MCF 10A (cell line): Measurements from ENCODE around the gene AJUBA. TPM values are rescaled to one million over a fixed set of nuclear protein-coding genes. Genes with fewer than 3 reads are reported as not detected.

Source experiments
- BruUV-seq: library from RNA; stranded (reverse); fragments of 400-500 nt; replicated peaks from 2 replicates; lab custom pipeline; 2021; lab: Mats Ljungman, UMichigan
- CTCF ChIA-PET: fragments of 300-600 bp; sonication (Branson Sonifier 250); formaldehyde crosslinking; extraction: SDS; loops from one replicate; lab custom pipeline; 2021; ENCODE audit warnings: antibody characterized with exemption, inconsistent platforms; lab: Yijun Ruan, JAX
- POLR2A ChIA-PET: fragments of 300-600, 350-650 bp; sonication (Branson Sonifier 250); formaldehyde crosslinking; extraction: SDS; loops from one replicate; lab custom pipeline; 2020; ENCODE audit warnings: antibody characterized with exemption, inconsistent platforms; lab: Yijun Ruan, JAX
- DNase-seq: peaks from one replicate; pipeline ENCODE4 v3.0.0-alpha.2; 2018; ENCODE audit not compliant: unreplicated experiment
- H3K27ac Mint-ChIP-seq: one replicate; pipeline ENCODE4 v1.8.0; 2022; ENCODE audit warnings: mild to moderate bottlenecking, low read depth, mixed read lengths; ENCODE audit not compliant: unreplicated experiment
- H3K27me3 Mint-ChIP-seq: one replicate; pipeline ENCODE4 v1.8.0; 2022; ENCODE audit warnings: mixed read lengths; ENCODE audit not compliant: insufficient read depth, unreplicated experiment
- H3K36me3 Mint-ChIP-seq: one replicate; pipeline ENCODE4 v1.8.0; 2022; ENCODE audit warnings: mild to moderate bottlenecking, moderate library complexity, mixed read lengths; ENCODE audit not compliant: insufficient read depth, unreplicated experiment
- H3K4me1 Mint-ChIP-seq: one replicate; pipeline ENCODE4 v1.8.0; 2022; ENCODE audit warnings: mixed read lengths; ENCODE audit not compliant: insufficient read depth, unreplicated experiment
- H3K4me3 Mint-ChIP-seq: one replicate; pipeline ENCODE4 v1.8.0; 2022; ENCODE audit warnings: mild to moderate bottlenecking, moderate library complexity, mixed read lengths; ENCODE audit not compliant: unreplicated experiment
- H3K9me3 Mint-ChIP-seq: one replicate; pipeline ENCODE4 v1.8.0; 2022; ENCODE audit warnings: mixed read lengths; ENCODE audit not compliant: unreplicated experiment
- intact Hi-C: fragments of 100-400 bp; cut with micrococcal nuclease; formaldehyde crosslinking; loops from 2 replicates; pipeline ENCODE4 v1.14.1; 2022
- total RNA-seq: library from RNA; stranded (reverse); gene quantifications from 2 replicates; pipeline ENCODE4 v1.2.3, GENCODE V29; 2022
- TF ChIP-seq, protein P1 (sequence below): fragments of 200-600 bp; IDR thresholded peaks from one replicate; pipeline ENCODE4 v1.8.0; 2022; ENCODE audit warnings: antibody characterized with exemption, mild to moderate bottlenecking; ENCODE audit not compliant: unreplicated experiment

Gene AJUBA
- total RNA-seq, 1 experiment from 2014 or later: 138 TPM

DNA sequence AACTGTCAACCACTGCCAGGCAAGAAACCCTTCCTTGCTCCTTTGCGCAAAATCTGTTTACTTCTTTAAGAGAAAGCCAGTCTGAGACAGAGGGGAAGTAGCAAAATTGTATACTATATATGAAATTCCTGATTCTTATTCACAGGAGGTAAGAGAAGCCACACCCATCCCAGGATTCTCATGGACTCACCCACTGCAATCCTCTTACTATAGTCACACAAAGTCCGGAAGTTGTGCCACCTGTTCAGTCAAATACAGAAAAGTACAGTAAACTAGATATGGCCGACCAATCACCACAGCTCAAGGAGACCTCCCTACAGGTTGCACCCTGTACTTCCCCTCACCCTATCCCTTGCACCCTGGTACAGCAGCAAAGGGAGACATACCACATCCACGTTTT lies 56.0 kb downstream of the AJUBA start:
- no peaks in the 10 kb centered on the region for H3K9me3 Mint-ChIP-seq
- intact Hi-C loops: no loop called here
- no peaks in the 10 kb centered on the region for H3K27me3 Mint-ChIP-seq
- POLR2A ChIA-PET: interaction anchor here (0.6 to 2.6 kb wide), 8 partner anchors 11 to 87 kb away, joined by 3 to 10 read pairs (median 4); partner anchors contain the start of gene AJUBA
- TF ChIP-seq, protein P1, sequence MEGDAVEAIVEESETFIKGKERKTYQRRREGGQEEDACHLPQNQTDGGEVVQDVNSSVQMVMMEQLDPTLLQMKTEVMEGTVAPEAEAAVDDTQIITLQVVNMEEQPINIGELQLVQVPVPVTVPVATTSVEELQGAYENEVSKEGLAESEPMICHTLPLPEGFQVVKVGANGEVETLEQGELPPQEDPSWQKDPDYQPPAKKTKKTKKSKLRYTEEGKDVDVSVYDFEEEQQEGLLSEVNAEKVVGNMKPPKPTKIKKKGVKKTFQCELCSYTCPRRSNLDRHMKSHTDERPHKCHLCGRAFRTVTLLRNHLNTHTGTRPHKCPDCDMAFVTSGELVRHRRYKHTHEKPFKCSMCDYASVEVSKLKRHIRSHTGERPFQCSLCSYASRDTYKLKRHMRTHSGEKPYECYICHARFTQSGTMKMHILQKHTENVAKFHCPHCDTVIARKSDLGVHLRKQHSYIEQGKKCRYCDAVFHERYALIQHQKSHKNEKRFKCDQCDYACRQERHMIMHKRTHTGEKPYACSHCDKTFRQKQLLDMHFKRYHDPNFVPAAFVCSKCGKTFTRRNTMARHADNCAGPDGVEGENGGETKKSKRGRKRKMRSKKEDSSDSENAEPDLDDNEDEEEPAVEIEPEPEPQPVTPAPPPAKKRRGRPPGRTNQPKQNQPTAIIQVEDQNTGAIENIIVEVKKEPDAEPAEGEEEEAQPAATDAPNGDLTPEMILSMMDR: no peak
- CTCF ChIA-PET: interaction anchor here (0.7 to 1.1 kb wide), 2 partner anchors 26 to 73 kb away, joined by 3 to 4 read pairs; no protein-coding TSS in a partner anchor
- H3K4me1 Mint-ChIP-seq: peaks cover 30% of the 10 kb centered on the region
- peak; percentile 52 for DNase-seq
- H3K36me3 Mint-ChIP-seq: peaks cover 67% of the 10 kb centered on the region
- H3K4me3 Mint-ChIP-seq: no peak overlapping the region
- no TSS peak for BruUV-seq
- H3K27ac Mint-ChIP-seq: peak overlapping the region; percentile 53

DNA sequence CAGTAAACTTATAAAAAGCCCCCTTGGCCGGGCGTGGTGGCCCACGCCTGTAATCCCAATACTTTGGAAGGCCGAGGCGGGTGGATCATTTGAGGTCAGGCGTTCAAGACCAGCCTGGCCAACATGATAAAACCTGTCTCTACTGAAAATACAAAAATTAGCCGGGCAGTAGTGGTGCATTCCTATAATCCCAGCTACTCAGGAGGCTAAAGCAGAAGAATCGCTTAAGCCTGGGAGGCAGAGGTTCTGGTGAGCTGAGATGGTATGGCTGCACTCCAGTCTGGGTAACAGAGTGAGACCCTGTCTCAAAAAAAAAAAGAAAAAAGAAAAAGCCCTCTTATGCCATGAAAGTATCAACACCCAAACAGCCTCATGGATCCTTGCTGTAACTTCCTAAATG lies 56.8 kb downstream of the AJUBA start:
- POLR2A ChIA-PET: interaction anchor here (0.6 to 1.9 kb wide), 5 partner anchors 53 to 86 kb away, joined by 3 to 7 read pairs (median 4); partner anchors contain the start of gene AJUBA
- no peaks in the 10 kb centered on the region for H3K27me3 Mint-ChIP-seq
- DNase-seq: no peak
- CTCF ChIA-PET: interaction anchor here (0.7 to 1.1 kb wide), 2 partner anchors 26 to 72 kb away, joined by 3 to 4 read pairs; no protein-coding TSS in a partner anchor
- TF ChIP-seq, protein P1: no peak
- H3K27ac Mint-ChIP-seq: peak overlapping the region; percentile 53
- H3K4me1 Mint-ChIP-seq: peaks cover 34% of the 10 kb centered on the region
- intact Hi-C loops: no loop called here
- peaks cover 75% of the 10 kb centered on the region for H3K36me3 Mint-ChIP-seq
- no TSS peak for BruUV-seq
- H3K4me3 Mint-ChIP-seq: no peak overlapping the region
- no peaks in the 10 kb centered on the region for H3K9me3 Mint-ChIP-seq

DNA sequence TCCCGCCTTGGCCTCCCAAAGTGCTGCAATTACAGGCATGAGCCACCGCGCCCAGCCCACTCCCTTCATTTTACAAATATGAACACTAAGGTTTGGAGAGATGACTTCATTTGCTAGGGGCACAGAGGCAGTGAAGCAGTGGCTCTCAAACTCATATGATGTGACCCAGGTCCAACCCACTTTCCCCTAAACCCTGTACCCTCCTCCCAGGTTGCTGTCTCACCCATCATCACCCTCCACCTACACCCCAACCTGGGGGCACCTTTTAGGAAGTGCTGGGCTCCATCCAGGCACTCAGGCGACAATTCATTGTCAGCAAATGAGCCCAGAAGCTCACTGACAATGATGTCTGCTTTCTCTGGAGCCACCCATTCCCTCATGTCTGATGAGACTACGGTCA lies 58.6 kb downstream of the AJUBA start:
- TF ChIP-seq, protein P1: no peak
- Mint-ChIP-seq H3K36me3 (peaks cover 92% of the 10 kb centered on the region), H3K27me3 (no peaks in the 10 kb centered on the region), H3K27ac (no peak overlapping the region), H3K4me3 (no peak overlapping the region), H3K9me3 (no peaks in the 10 kb centered on the region), H3K4me1 (peaks cover 39% of the 10 kb centered on the region)
- BruUV-seq: no TSS peak
- no peak for DNase-seq
- ChIA-PET POLR2A (no interaction called here), CTCF (interaction anchor here (0.6 to 1.1 kb wide), 3 partner anchors 37 to 64 kb away, joined by 3 to 4 read pairs (median 4); no protein-coding TSS in a partner anchor)
- intact Hi-C loops: no loop called here

DNA sequence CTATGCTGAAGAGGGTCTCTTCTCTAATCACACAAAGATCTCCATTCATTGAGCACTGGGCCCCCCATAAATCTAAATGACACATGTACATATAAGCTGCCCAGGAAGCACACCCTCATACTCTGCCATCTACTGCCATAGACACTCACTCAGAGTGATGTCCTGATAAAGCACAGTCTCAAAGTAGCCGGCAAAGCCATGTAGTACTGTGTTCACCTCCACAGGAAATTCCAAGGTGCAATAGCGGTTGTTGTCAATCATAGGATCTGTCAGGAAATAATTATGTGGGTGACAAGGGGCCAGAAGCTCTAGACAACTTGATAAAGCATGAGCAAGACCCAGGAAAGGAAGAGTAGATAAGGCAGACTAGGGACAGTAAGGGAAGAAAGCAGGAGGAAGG lies 60.1 kb downstream of the AJUBA start:
- intact Hi-C loops: no loop called here
- Mint-ChIP-seq H3K36me3 (peaks cover 97% of the 10 kb centered on the region), H3K27me3 (no peaks in the 10 kb centered on the region), H3K9me3 (no peaks in the 10 kb centered on the region), H3K4me3 (peak overlapping the region; percentile 22), H3K27ac (peak overlapping the region; percentile 87), H3K4me1 (peaks cover 45% of the 10 kb centered on the region)
- no peak for DNase-seq
- ChIA-PET CTCF (interaction anchor here (0.6 to 1.2 kb wide), 3 partner anchors 50 to 365 kb away, joined by 4 to 5 read pairs (median 4); no protein-coding TSS in a partner anchor), POLR2A (no interaction called here)
- BruUV-seq: no TSS peak
- TF ChIP-seq, protein P1: no peak

Other genes with a start within 250 kb of the AJUBA start
- gene OXA1L, start 215.9 kb downstream of the AJUBA start, total RNA-seq: 100 and 103 TPM in 2 replicates
- 0.61 and 0.98 TPM in 2 replicates for gene SLC7A7, start 167.1 kb downstream of the AJUBA start, total RNA-seq
- gene MRPL52, start 152.7 kb downstream of the AJUBA start, total RNA-seq: 172 and 186 TPM in 2 replicates
- gene MMP14, start 146.0 kb downstream of the AJUBA start, total RNA-seq: 71.5 and 78.6 TPM in 2 replicates
- gene LRP10, start 110.8 kb downstream of the AJUBA start, total RNA-seq: 71.0 and 83.1 TPM in 2 replicates
- gene REM2, start 99.3 kb downstream of the AJUBA start, total RNA-seq: 0.26 and 0.47 TPM in 2 replicates
- gene RBM23, start 63.4 kb downstream of the AJUBA start, total RNA-seq: 57.6 and 60.6 TPM in 2 replicates
- 175 and 201 TPM in 2 replicates for gene PRMT5, start 53.2 kb downstream of the AJUBA start, total RNA-seq
- 39.0 and 44.4 TPM in 2 replicates for gene HAUS4, start 25.5 kb downstream of the AJUBA start, total RNA-seq
- 6.1 and 7.1 TPM in 2 replicates for gene C14orf93, start 27.6 kb upstream of the AJUBA start, total RNA-seq
- 162 and 173 TPM in 2 replicates for gene PSMB5, start 52.3 kb upstream of the AJUBA start, total RNA-seq
- gene PSMB11, start 59.7 kb upstream of the AJUBA start, total RNA-seq: not detected in 2 replicates
- 2.6 and 4.9 TPM in 2 replicates for gene CDH24, start 75.0 kb upstream of the AJUBA start, total RNA-seq
- 197 and 213 TPM in 2 replicates for gene ACIN1, start 112.6 kb upstream of the AJUBA start, total RNA-seq
- 39.6 and 54.8 TPM in 2 replicates for gene C14orf119, start 113.0 kb upstream of the AJUBA start, total RNA-seq
- gene CIROP, start 122.4 kb upstream of the AJUBA start, total RNA-seq: not detected in 2 replicates
- gene CEBPE, start 136.7 kb upstream of the AJUBA start, total RNA-seq: not detected in 2 replicates
- 1.5 and 2.4 TPM in 2 replicates for gene SLC7A8, start 201.1 kb upstream of the AJUBA start, total RNA-seq